HCT116 (cell line): ENCODE data around the gene TIMM17B. TPM values are rescaled to one million over a fixed set of nuclear protein-coding genes. Genes with fewer than 3 reads are reported as not detected.
"Not testable (repeated sequence)": the region's sequence is repeated elsewhere in the genome, so short reads cannot be mapped to it uniquely, and the experiment has no call there.

Experiments used
- ATAC-seq: fragments of 200-7000 bp; cut with Tn5 transposase; 2 replicates; pipeline ENCODE4 v1.9.1; 2020; ENCODE audit warnings: mild to moderate bottlenecking, moderate library complexity
- BruUV-seq: library from RNA; stranded (reverse); fragments of 400-500 nt; replicated peaks from 2 replicates; lab custom pipeline; 2021; lab: Mats Ljungman, UMichigan
- CTCF ChIA-PET: fragments of 300-600 bp; sonication (Branson Sonifier 250); formaldehyde crosslinking; loops from one replicate; lab custom pipeline; 2021; ENCODE audit warnings: antibody characterized with exemption; lab: Charles Lee
- POLR2A ChIA-PET: fragments of 300-600, 350-600 bp; sonication (Branson Sonifier 250); formaldehyde crosslinking; loops from one replicate; lab custom pipeline; 2021; ENCODE audit warnings: antibody characterized with exemption; lab: Charles Lee
- RAD21 ChIA-PET, 2 experiments: fragments of 300-600 bp; sonication (Branson Sonifier 250); formaldehyde crosslinking; loops; one replicate each; lab custom pipeline; 2023; ENCODE audit warnings: low total read pairs in 2 of 2; ENCODE audit not compliant: uncharacterized antibody in 2 of 2, unreplicated experiment in 2 of 2, low non-redundant PET in 1 of 2; lab: Charles Lee
- DNase-seq: peaks from one replicate; pipeline ENCODE4 v3.0.0-alpha.2; 2010; ENCODE audit warnings: low read depth, low spot score
- H2AFZ ChIP-seq: fragments of 200-600 bp; shearing (Covaris generic), sonication (generic); 2 replicates; pipeline ENCODE4 v1.6.1; 2017; ENCODE audit warnings: low read depth, mixed run types, mixed read lengths, antibody characterized with exemption, low read length; ENCODE audit not compliant: poor library complexity, severe bottlenecking
- H3K27ac ChIP-seq: 2 replicates; pipeline ENCODE4 v1.5.1; 2012; ENCODE audit warnings: low read depth, low read length
- H3K27me3 ChIP-seq: fragments of 200-600 bp; sonication (generic); 2 replicates; pipeline ENCODE4 v1.6.1; 2016; ENCODE audit warnings: mixed run types, low read length, mixed read lengths; ENCODE audit not compliant: insufficient read depth
- H3K36me3 ChIP-seq, 2 experiments: fragments of 200-500 bp in 1 of 2; fragments of 200-600 bp in 1 of 2; sonication (Bioruptor generic) in 1 of 2; sonication (generic) in 1 of 2; 2 replicates each; pipeline versions ENCODE4 v1.5.1 to v1.6.1; 2014 to 2016; ENCODE audit warnings: low read length in 2 of 2, inconsistent platforms in 1 of 2, mixed read lengths in 1 of 2, mixed run types in 1 of 2; ENCODE audit not compliant: insufficient read depth in 2 of 2, control insufficient read depth in 1 of 2
- H3K4me1 ChIP-seq, 2 experiments: fragments of 200-600 bp in 1 of 2; sonication (generic) in 1 of 2; 2 replicates each; pipeline versions ENCODE4 v1.5.1 to v1.6.1; 2012 to 2017; ENCODE audit warnings: low read length in 2 of 2, inconsistent platforms in 1 of 2, mild to moderate bottlenecking in 1 of 2, mixed read lengths in 1 of 2, mixed run types in 1 of 2, moderate library complexity in 1 of 2; ENCODE audit not compliant: insufficient read depth in 2 of 2, control insufficient read depth in 1 of 2
- H3K4me2 ChIP-seq: fragments of 200-600 bp; sonication (generic); 2 replicates; pipeline ENCODE4 v1.6.1; 2017; ENCODE audit warnings: mixed run types, low read length, mixed read lengths
- H3K4me3 ChIP-seq, 2 experiments: fragments of 200-600 bp in 1 of 2; sonication (generic) in 1 of 2; replicated peaks in 1 of 2; 2 replicates each; pipeline ENCODE4 v1.5.1; 2011 to 2016; ENCODE audit warnings: low read length in 2 of 2, control low read depth in 1 of 2, low read depth in 1 of 2, mild to moderate bottlenecking in 1 of 2, mixed read lengths in 1 of 2, mixed run types in 1 of 2
- H3K79me2 ChIP-seq: fragments of 200-600 bp; sonication (generic); 2 replicates; pipeline ENCODE4 v1.6.1; 2017; ENCODE audit warnings: mild to moderate bottlenecking, mixed run types, low read length, moderate library complexity, mixed read lengths; ENCODE audit not compliant: insufficient read depth
- H3K9ac ChIP-seq: fragments of 200-600 bp; sonication (generic); 2 replicates; pipeline ENCODE4 v1.6.1; 2016; ENCODE audit warnings: low read length, mixed read lengths
- H3K9me2 ChIP-seq: fragments of 200-600 bp; sonication (generic), shearing (Covaris generic); 2 replicates; pipeline ENCODE4 v1.6.1; 2017; ENCODE audit warnings: mixed run types, mild to moderate bottlenecking, moderate library complexity; ENCODE audit not compliant: insufficient read depth
- H3K9me3 ChIP-seq, 2 experiments: fragments of 200-500 bp in 1 of 2; fragments of 200-600 bp in 1 of 2; sonication (Bioruptor generic) in 1 of 2; sonication (generic) in 1 of 2; 2 replicates each; pipeline ENCODE4 v1.6.1; 2014 to 2017; ENCODE audit warnings: low read length in 2 of 2, mixed read lengths in 2 of 2, inconsistent platforms in 1 of 2, low read depth in 1 of 2, mild to moderate bottlenecking in 1 of 2, mixed run types in 1 of 2, moderate library complexity in 1 of 2; ENCODE audit not compliant: control insufficient read depth in 1 of 2, insufficient read depth in 1 of 2
- H4K20me1 ChIP-seq: fragments of 200-600 bp; sonication (generic), shearing (Covaris generic); 2 replicates; pipeline ENCODE4 v1.6.1; 2017; ENCODE audit warnings: mixed run types, mild to moderate bottlenecking, moderate library complexity; ENCODE audit not compliant: insufficient read depth
- CBX3 ChIP-seq: IDR thresholded peaks from 2 replicates; pipeline ENCODE4 v1.6.1; 2012; ENCODE audit warnings: low read depth
- CEBPB ChIP-seq: IDR thresholded peaks from 2 replicates; pipeline ENCODE4 v1.6.1; 2012; ENCODE audit warnings: low read depth
- CTCF ChIP-seq, 3 experiments: fragments of 200-600 bp in 1 of 3; sonication (generic) in 1 of 3; IDR thresholded peaks in 2 of 3; conservative IDR thresholded peaks in 1 of 3; 2 replicates each; pipeline ENCODE4 v1.5.1; 2012 to 2017; ENCODE audit warnings: low read depth in 2 of 3, low read length in 2 of 3, antibody characterized with exemption in 1 of 3, borderline replicate concordance in 1 of 3, control low read depth in 1 of 3, mild to moderate bottlenecking in 1 of 3, mixed read lengths in 1 of 3, mixed run types in 1 of 3, moderate library complexity in 1 of 3; ENCODE audit not compliant: insufficient read depth in 1 of 3
- EGR1 ChIP-seq: IDR thresholded peaks from 2 replicates; pipeline ENCODE4 v1.6.1; 2012; ENCODE audit warnings: low read depth
- ELF1 ChIP-seq: IDR thresholded peaks from 2 replicates; pipeline ENCODE4 v1.6.1; 2012; ENCODE audit warnings: low read depth, borderline replicate concordance
- EZH2phosphoT487 ChIP-seq: fragments of 200-600 bp; IDR thresholded peaks from 2 replicates; pipeline ENCODE4 v1.6.1; 2018; ENCODE audit warnings: antibody characterized with exemption, borderline replicate concordance
- FOSL1 ChIP-seq: IDR thresholded peaks from 2 replicates; pipeline ENCODE4 v1.6.1; 2012; ENCODE audit warnings: low read depth
- JUND ChIP-seq: IDR thresholded peaks from 2 replicates; pipeline ENCODE4 v1.6.1; 2012
- POLR2AphosphoS5 ChIP-seq: IDR thresholded peaks from 2 replicates; pipeline ENCODE4 v1.6.1; 2011; ENCODE audit warnings: mild to moderate bottlenecking, low read depth, low read length, moderate library complexity
- RAD21 ChIP-seq: IDR thresholded peaks from 2 replicates; pipeline ENCODE4 v1.6.1; 2012; ENCODE audit warnings: low read depth, mild to moderate bottlenecking
- SP1 ChIP-seq: IDR thresholded peaks from 2 replicates; pipeline ENCODE4 v1.6.1; 2012; ENCODE audit warnings: low read depth
- TCF7L2 ChIP-seq: IDR thresholded peaks from 2 replicates; pipeline ENCODE4 v1.7.0; 2011; ENCODE audit warnings: borderline replicate concordance, inconsistent platforms; ENCODE audit not compliant: insufficient read depth, insufficient read length; ENCODE audit errors: extremely low read depth
- YY1 ChIP-seq: IDR thresholded peaks from 2 replicates; pipeline ENCODE4 v1.6.1; 2011; ENCODE audit warnings: low read length, low read depth, moderate library complexity, mild to moderate bottlenecking; ENCODE audit not compliant: insufficient replicate concordance; ENCODE audit errors: extremely low read depth
- ZBTB33 ChIP-seq: IDR thresholded peaks from 2 replicates; pipeline ENCODE4 v1.6.1; 2011; ENCODE audit warnings: mild to moderate bottlenecking, low read length, moderate library complexity; ENCODE audit not compliant: insufficient replicate concordance; ENCODE audit errors: extremely low read depth
- ZFX ChIP-seq: fragments of 450-650 bp; IDR thresholded peaks from 2 replicates; pipeline ENCODE4 v1.6.1; 2017
- ZNF274 ChIP-seq: fragments of 200-500 bp; sonication (Bioruptor generic); IDR thresholded peaks from 2 replicates; pipeline ENCODE4 v1.6.1; 2014; ENCODE audit warnings: mild to moderate bottlenecking, low read depth, low read length, inconsistent platforms
- intact Hi-C: fragments of 100-400 bp; cut with micrococcal nuclease; formaldehyde crosslinking; loops from 2 replicates; pipeline ENCODE4 v1.10.0; 2022
- total RNA-seq: library from RNA; stranded (reverse); gene quantifications from one replicate; pipeline ENCODE4 v1.2.1, GENCODE V29; 2021; ENCODE audit not compliant: unreplicated experiment
- TF ChIP-seq, protein P1 (sequence below): IDR thresholded peaks from 2 replicates; pipeline ENCODE4 v1.6.1; 2012

TIMM17B gene
- total RNA-seq, 1 experiment from 2014 or later, result 41.7 TPM

DNA sequence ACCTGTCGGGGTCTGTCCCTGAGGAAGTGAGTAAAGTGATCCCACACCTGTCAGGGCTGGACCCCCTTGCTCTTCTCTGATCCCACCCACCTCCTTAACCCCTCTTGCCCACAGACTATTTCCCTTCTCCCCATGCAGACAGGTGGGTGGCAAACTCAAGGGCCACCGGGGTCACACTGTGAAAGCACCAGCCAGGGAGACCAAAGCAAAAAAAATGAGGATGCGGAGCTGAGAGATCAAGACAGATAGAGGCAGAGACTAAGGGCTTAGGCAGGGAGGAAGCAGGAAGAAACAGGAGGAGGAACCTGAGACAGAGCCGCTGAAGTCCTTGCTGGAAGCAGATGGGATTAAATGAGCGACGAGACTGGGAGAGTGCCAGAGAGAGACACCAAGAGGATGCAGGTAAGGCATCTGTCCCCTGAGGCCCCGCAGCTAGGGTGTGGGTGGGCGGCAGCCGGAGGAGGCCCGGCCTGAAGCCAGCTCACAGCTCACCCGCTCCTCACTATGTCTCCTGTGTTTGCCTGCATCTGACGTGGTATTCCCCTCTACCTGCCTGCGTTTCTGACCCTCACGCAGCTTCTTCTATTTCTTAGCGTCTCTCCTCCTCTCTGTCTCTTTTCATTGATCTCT is 7.2 kb downstream of the TIMM17B start:
- no peak overlapping the region for H3K27ac ChIP-seq
- POLR2A ChIA-PET, result no interaction called here
- intact Hi-C loops, result loop anchor here (10.0 kb wide), 1 partner anchor 86 kb away; the partner anchor contains the start of gene HDAC6

DNA sequence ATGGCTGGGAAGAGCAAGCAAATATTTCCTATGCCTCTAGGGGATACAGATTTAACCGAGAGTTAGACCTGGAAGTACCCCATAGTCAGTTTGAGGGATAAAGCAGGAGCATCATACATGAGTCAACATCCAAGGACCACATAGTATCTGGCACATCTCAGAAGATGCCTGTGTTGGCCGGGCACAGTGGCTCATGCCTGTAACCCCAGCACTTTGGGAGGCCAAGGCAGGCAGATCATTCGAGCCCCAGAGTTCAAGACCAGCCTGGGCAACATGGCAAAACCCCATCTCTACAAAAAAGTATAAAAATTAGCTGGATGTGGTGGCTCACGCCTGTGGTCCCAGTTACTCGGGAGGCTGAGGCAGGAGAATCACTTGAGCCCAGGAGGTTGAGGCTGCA is 11.0 kb downstream of the TIMM17B start:
- H4K20me1 ChIP-seq, RAD21 ChIA-PET, H3K4me1 ChIP-seq, H3K27ac ChIP-seq, H3K9ac ChIP-seq, H3K4me2 ChIP-seq, H2AFZ ChIP-seq, DNase-seq, H3K9me2 ChIP-seq, BruUV-seq, H3K79me2 ChIP-seq, H3K9me3 ChIP-seq, intact Hi-C loops, CTCF ChIA-PET, ATAC-seq, H3K36me3 ChIP-seq, H3K27me3 ChIP-seq, H3K4me3 ChIP-seq, POLR2A ChIA-PET: not testable (repeated sequence)

More for the DNA sequence above, 7.2 kb downstream of the TIMM17B start:
- no TSS peak for BruUV-seq
- CTCF ChIA-PET, result no interaction called here
- Histone ChIP-seq H3K9me3 (no peaks in the 10 kb centered on the region), H3K9ac (no peak overlapping the region), H3K4me1 (peaks cover 3 to 14% of the 10 kb centered on the region in 2 experiments; a peak in 3 of 4 replicates), H3K79me2 (peaks cover 6% of the 10 kb centered on the region), H3K27me3 (no peaks in the 10 kb centered on the region), H3K4me2 (0 out of 2 replicates have a peak overlapping the region, but pooled peaks have one; percentile 81), H3K36me3 (peaks cover 0 to 7% of the 10 kb centered on the region in 2 experiments; a peak in 1 of 4 replicates), H4K20me1 (no peaks in the 10 kb centered on the region), H3K4me3 (no peak overlapping the region), H3K9me2 (no peaks in the 10 kb centered on the region), H2AFZ (no peak overlapping the region)
- DNase-seq (no peak), ATAC-seq (no peak)
- TF ChIP-seq JUND, result no peak
- TF ChIP-seq CBX3, result no peak
- no peak for TF ChIP-seq CEBPB
- TF ChIP-seq SP1, result no peak
- TF ChIP-seq ZBTB33, result no peak
- no peak for TF ChIP-seq EZH2phosphoT487
- no peak for TF ChIP-seq ELF1
- TF ChIP-seq RAD21, result no peak
- no peak for TF ChIP-seq ZNF274
- TF ChIP-seq FOSL1, result no peak
- TF ChIP-seq CTCF (IDR thresholded peaks at IDR 0.05 in 2 of 3, conservative IDR thresholded peaks at IDR 0.05 in 1 of 3; ENCODE audit: borderline replicate concordance in 1 of 3, insufficient read depth in 1 of 3, low read depth in 2 of 3, low read length in 2 of 3), result no peak
- no peak for TF ChIP-seq TCF7L2
- TF ChIP-seq EGR1, result no peak
- TF ChIP-seq, protein P1, sequence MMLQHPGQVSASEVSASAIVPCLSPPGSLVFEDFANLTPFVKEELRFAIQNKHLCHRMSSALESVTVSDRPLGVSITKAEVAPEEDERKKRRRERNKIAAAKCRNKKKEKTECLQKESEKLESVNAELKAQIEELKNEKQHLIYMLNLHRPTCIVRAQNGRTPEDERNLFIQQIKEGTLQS, result no peak
- no peak for TF ChIP-seq ZFX
- TF ChIP-seq YY1, result no peak
- TF ChIP-seq POLR2AphosphoS5, result no peak
- RAD21 ChIA-PET, result no interaction called here
